ENCODE results near the gene UBA3. TPM values are rescaled to one million over a fixed set of nuclear protein-coding genes. Genes with fewer than 3 reads are reported as not detected.
A peak's percentile ranks its signal among the peaks of the same experiment; 100 is the strongest.

UBA3 gene
- total RNA-seq, 4 donors from 2014 or later: 30.6 to 86.0 (median 47.2) TPM

- WGBS, 2 donors (ENCODE audit: low coverage in 1 of 2): 1 to 13% methylated on average over 2 to 22 of the region's 32 CpGs
- Histone ChIP-seq H3K36me3 (no peaks in the 10 kb centered on the region), H3K9me3 (no peaks in the 10 kb centered on the region), H3K4me3 (peak within 1 kb of the TSS; percentile 68 to 87 (median 85)), H3K4me1 (peaks cover 38 to 76% (median 55%) of the 10 kb centered on the region in 4 donors), H3K27me3 (no peaks in the 10 kb centered on the region), H3K27ac (peak within 1 kb of the TSS; percentile 94 to 97 (median 96))
- TF ChIP-seq EP300 (IDR thresholded peaks at IDR 0.05; ENCODE audit: low read depth) (no peak), POLR2A (IDR thresholded peaks at IDR 0.05) (peak; percentile 80), POLR2AphosphoS5 (IDR thresholded peaks at IDR 0.05) (peak; percentile 84 to 92 (median 86))
- intact Hi-C loops (cut with DNase I; ENCODE audit: low total_unique reads): no loop called here
- in situ Hi-C loops (cut with MboI; ENCODE audit: low pct_ligation_motif_present in 1 of 4, low pct_unique_long_range_greater_than_20kb in 1 of 4, low sequenced_read_pairs in 3 of 4): no loop called here
- DNase-seq: peak; percentile 95
Observed at GRCh38 chr3:69084326-69085167, 4.4 kb upstream of the UBA3 start, which contains the start of gene ARL6IP5. ARL6IP5 (plus strand) TSS chr3:69084937; CDS start chr3:69085048, 111 bp downstream.

- no peaks in the 10 kb centered on the region for H3K36me3 ChIP-seq
- no peak for TF ChIP-seq POLR2A (IDR thresholded peaks at IDR 0.05)
- no peak for TF ChIP-seq CTCF (IDR thresholded peaks at IDR 0.05)
- TF ChIP-seq POLR2AphosphoS5 (IDR thresholded peaks at IDR 0.05): peak in 2 of 3 donors; percentile 21 to 24
- TF ChIP-seq EP300 (IDR thresholded peaks at IDR 0.05; ENCODE audit: low read depth): no peak
- no peaks in the 10 kb centered on the region for H3K27me3 ChIP-seq
- no peaks in the 10 kb centered on the region for H3K9me3 ChIP-seq
- peak; percentile 51 for DNase-seq
- in situ Hi-C loops (cut with MboI; ENCODE audit: low pct_ligation_motif_present in 1 of 4, low pct_unique_long_range_greater_than_20kb in 1 of 4, low sequenced_read_pairs in 3 of 4) (no loop called here), intact Hi-C loops (cut with DNase I; ENCODE audit: low total_unique reads) (no loop called here)
- H3K4me3 ChIP-seq: no peak overlapping the region
- peak overlapping the region; percentile 94 to 97 (median 96) for H3K27ac ChIP-seq
- H3K4me1 ChIP-seq: peaks cover 28 to 76% (median 50%) of the 10 kb centered on the region in 4 donors
Observed at GRCh38 chr3:69082805-69083204, 2.6 kb upstream of the UBA3 start.

GRCh38 chr3:69082361-69082760 is 2.2 kb upstream of the UBA3 start:
- Histone ChIP-seq H3K27ac (peak overlapping the region; percentile 94 to 97 (median 96)), H3K4me3 (no peak overlapping the region), H3K36me3 (no peaks in the 10 kb centered on the region), H3K9me3 (no peaks in the 10 kb centered on the region), H3K4me1 (peaks cover 24 to 76% (median 49%) of the 10 kb centered on the region in 4 donors), H3K27me3 (no peaks in the 10 kb centered on the region)
- no peak for DNase-seq
- 57 to 60% methylated on average over 1 to 2 of the region's 2 CpGs for WGBS, 2 donors (ENCODE audit: low coverage in 1 of 2)
- in situ Hi-C loops (cut with MboI; ENCODE audit: low pct_ligation_motif_present in 1 of 4, low pct_unique_long_range_greater_than_20kb in 1 of 4, low sequenced_read_pairs in 3 of 4) (no loop called here), intact Hi-C loops (cut with DNase I; ENCODE audit: low total_unique reads) (no loop called here)
- TF ChIP-seq POLR2AphosphoS5 (IDR thresholded peaks at IDR 0.05) (no peak), EP300 (IDR thresholded peaks at IDR 0.05; ENCODE audit: low read depth) (no peak), POLR2A (IDR thresholded peaks at IDR 0.05) (no peak), CTCF (IDR thresholded peaks at IDR 0.05) (no peak)

GRCh38 chr3:69081583-69082262 is 1.6 kb upstream of the UBA3 start:
- H3K4me3 ChIP-seq: no peak overlapping the region
- TF ChIP-seq POLR2AphosphoS5 (IDR thresholded peaks at IDR 0.05) (no peak), EP300 (IDR thresholded peaks at IDR 0.05; ENCODE audit: low read depth) (no peak), POLR2A (IDR thresholded peaks at IDR 0.05) (no peak), CTCF (IDR thresholded peaks at IDR 0.05) (no peak)
- H3K36me3 ChIP-seq: no peaks in the 10 kb centered on the region
- intact Hi-C loops (cut with DNase I; ENCODE audit: low total_unique reads): no loop called here
- H3K9me3 ChIP-seq: no peaks in the 10 kb centered on the region
- H3K27me3 ChIP-seq: no peaks in the 10 kb centered on the region
- 64 to 76% methylated on average over 2 to 5 of the region's 5 CpGs for WGBS, 2 donors (ENCODE audit: low coverage in 1 of 2)
- peaks cover 17 to 75% (median 43%) of the 10 kb centered on the region in 4 donors for H3K4me1 ChIP-seq
- peak overlapping the region; percentile 2 to 97 (median 96) for H3K27ac ChIP-seq
- in situ Hi-C loops (cut with MboI; ENCODE audit: low pct_ligation_motif_present in 1 of 4, low pct_unique_long_range_greater_than_20kb in 1 of 4, low sequenced_read_pairs in 3 of 4): no loop called here
- DNase-seq: no peak

Data from transverse colon (tissue), 4 donors.